NCI-H2081 (cell line): ENCODE measurements around the gene UGT1A5.

ENCODE experiments used
- DNase-seq, 2 experiments: peaks; one replicate each; lab custom pipeline; 2025; lab: John Stamatoyannopoulos, UW

Gene UGT1A5

DNA sequence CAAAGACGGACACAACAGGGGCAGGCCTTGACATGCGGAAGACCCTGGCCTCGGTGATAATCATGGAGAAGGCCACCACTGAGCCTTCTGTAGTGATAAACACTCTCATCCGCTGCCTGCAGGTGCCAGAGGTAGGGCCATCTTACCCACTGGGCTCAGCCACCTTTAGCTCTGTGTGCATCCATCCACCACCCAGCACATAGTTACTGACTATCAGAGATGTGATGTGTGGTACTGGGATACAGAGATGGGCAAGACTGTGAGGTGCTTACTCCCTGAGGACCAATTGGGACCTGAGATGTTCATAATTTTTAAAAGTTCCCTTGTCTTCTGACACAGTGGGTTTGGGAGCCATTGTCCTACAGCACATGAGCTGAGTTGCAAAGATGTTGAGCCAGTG is 67.0 kb downstream of the UGT1A5 start:
- no peak for DNase-seq

GRCh38 chr2:233780771-233781170 is 68.1 kb downstream of the UGT1A5 start:
- no peak for DNase-seq

- DNase-seq: no peak
These were observed 76.8 kb downstream of the UGT1A5 start for GRCh38 chr2:233789554-233789953.

- no peak for DNase-seq
These were observed 78.6 kb downstream of the UGT1A5 start for GRCh38 chr2:233791151-233791882.

DNA sequence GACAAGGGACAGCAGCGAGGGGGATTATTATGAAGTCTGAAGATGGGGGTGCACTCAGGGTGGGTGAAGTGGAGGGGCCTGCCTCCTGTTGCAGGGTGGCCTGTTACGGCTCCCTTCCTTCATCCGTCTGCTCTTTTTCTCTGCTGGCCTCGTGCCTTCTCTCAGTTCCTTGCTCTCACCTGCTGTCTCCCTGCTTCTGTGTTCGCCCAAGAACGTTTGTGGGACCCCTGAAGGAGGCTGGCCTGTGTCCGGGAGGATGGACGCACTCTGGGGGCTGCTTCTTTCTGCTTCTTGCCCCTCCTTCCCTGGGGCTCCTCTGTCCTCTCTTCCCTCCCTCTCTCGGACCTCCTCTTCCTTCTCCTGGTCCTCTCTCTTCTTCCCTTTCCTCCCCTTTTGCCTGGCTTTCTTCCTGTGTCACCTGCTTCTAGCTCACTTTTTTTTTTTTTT is 79.2 kb downstream of the UGT1A5 start:
- DNase-seq: no peak

- DNase-seq: no peak
These were observed 80.0 kb downstream of the UGT1A5 start for GRCh38 chr2:233792720-233793119.

GRCh38 chr2:233793465-233794127 is 80.9 kb downstream of the UGT1A5 start:
- DNase-seq: no peak

DNA sequence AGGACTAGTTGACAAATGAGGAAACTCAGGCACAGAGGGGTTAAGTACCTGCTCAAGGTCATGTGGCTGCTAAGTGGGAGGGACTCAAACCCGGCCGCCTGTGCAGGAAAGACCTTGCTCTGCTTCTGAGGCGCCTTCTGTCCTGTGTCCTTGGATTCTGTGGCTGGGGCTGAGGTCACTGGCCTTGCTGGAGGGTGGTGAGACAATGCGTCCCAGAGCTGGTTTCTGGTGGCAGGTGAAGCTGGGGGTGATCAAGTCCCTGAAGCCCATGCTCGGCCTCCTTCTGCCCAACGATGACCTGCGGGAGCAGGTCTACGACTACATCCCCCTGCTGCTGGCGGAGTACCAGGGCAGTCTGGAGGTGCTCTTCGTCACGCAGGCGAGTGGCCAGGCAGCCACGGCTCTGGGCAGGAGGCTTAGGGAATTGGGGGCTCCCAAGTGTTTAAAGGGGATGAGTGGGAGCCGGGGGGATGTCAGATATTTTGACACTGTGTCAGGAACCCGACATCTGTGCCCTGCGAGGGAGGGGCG is 81.5 kb downstream of the UGT1A5 start:
- DNase-seq: no peak

- no peak for DNase-seq
These were observed 83.0 kb downstream of the UGT1A5 start for GRCh38 chr2:233795735-233796171.

- no peak for DNase-seq
These were observed 83.5 kb downstream of the UGT1A5 start for GRCh38 chr2:233796254-233796653.

GRCh38 chr2:233798335-233799086 is 85.8 kb downstream of the UGT1A5 start:
- no peak for DNase-seq

GRCh38 chr2:233799087-233799665 is 86.5 kb downstream of the UGT1A5 start:
- no peak for DNase-seq

DNA sequence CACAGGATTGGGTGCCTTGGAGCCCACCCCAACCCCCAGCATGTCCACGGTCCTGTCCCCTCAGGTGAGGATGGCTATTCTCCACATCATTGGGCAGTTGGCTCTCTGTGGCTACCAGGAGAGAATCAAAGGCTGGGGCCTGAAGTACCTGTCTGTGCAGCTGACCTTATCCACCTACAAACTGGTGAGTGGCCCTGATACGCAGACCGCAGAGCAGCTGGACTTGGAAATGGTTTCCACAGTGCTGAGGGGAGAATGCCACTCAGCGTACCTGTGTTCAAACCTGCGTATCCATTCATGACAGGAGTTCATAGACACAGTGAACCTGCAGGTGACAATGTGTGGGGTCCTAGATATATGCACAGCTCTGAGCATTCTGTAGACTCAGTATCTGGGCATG is 87.0 kb downstream of the UGT1A5 start:
- DNase-seq: no peak

GRCh38 chr2:233800208-233800607 is 87.5 kb downstream of the UGT1A5 start:
- no peak for DNase-seq

DNA sequence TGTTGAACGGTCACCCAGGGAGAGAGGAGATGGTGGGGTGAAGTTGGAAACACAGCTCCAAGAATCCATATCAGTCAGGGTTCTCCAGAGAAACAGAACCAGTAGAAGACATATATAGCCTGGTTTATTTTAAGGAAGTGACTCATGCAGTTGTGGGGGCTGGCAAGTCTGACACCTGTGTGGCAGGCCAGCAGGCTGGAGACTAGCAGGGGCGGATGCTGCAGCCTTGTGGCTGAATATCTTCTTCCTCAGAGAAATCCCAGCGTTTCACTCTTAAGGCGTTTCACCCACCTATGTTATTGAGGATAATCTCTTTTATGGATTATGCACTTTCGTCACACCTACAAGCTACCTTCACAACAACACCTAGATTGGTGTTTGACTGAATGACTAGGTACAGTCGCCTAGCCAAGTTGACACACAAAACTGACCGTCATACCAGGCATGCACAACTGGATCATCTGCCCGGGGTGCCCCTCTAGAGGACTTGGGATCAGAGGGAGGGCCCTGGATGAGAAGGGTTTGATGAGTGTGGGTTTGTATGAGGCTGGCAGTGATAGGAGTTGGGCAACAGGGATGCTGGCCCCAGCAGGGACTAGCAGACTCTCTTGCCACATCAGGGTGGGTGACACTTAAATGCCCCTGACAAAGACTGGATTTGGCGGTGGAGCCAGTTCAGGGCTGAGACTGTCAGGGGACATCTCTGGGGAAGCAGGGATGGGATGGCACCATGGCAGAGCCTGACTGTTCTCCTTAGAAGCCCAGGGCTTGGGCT is 88.8 kb downstream of the UGT1A5 start:
- DNase-seq: no peak

DNA sequence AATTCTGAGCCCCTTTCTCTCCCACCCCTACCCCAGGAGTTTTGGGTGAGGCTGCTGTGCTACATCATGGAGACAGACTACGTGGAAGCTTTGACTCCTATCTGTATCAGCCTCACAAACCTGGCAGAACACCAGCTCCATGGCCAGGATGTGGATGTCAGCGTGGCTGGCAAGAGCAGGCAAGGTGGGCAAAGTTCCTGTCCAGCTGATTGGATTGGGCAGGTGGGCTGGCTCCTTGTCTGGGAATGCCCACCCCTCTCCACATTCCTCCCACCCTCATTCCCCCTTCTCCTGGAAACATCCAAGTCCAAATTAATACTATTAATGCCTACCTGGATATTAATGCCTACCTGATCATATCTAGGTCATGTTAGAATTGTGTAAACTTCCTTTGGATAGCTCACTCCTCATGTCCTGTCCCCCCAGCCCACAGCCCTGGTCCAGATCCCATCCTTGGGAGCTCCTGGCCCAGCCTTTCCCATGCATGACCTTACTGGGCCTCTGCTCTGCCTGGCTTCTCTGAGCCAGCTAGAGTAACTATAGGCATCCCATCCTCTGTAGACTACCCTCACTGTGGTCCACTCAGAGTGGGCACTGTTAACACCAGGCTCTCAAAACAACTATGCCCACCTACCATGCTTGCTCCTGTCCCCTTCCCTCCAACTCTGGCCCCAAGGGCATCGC is 89.6 kb downstream of the UGT1A5 start:
- no peak for DNase-seq

GRCh38 chr2:233803292-233803911 is 90.7 kb downstream of the UGT1A5 start:
- DNase-seq: no peak

GRCh38 chr2:233803994-233804393 is 91.3 kb downstream of the UGT1A5 start:
- DNase-seq: no peak

DNA sequence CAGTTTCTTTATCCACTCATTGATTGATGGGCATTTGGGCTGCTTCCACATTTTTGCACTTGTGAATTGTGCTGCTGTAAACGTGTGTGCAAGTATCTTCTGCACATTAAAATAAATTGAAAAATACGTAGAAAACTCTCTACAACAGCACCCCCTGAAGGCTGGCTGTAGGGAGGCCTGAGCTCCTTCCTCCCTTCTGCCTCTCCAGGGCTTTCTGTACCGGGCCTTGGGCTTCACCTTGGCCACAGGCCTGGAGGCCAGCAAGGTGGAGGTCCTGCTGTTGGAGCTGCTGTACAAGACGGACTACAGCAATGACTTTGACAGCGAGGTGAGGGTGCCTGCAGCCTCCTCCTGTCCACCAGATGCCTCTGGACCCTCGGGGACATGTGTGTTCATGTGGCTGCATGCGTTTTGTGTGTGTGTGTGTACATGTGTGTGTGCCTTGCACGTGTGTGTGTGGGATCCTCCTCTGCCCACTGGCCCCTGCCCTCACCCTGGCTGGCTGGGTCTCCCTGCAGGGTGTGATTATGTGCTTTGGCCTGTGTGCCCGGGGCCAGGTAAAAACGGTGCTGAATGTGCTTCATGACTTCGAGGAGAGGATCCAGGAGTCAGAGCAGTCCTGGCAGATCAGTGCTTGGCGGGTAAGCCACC is 94.6 kb downstream of the UGT1A5 start:
- DNase-seq: no peak
